Uterus (tissue), 4 donors: ENCODE measurements around the gene WDR76. TPM values are rescaled to one million over a fixed set of nuclear protein-coding genes. Genes with fewer than 3 reads are reported as not detected.

Source experiments
- DNase-seq, 2 donors: peaks; one replicate each; pipeline ENCODE4 v3.0.0-alpha.2; 2019 to 2020
- H3K27ac ChIP-seq, 2 donors: fragments of 200-600 bp; sonication (generic); 1 replicate in 1 of 2; 2 replicates in 1 of 2; pipeline ENCODE4 v1.5.1; 2016 to 2018
- H3K27me3 ChIP-seq, 2 donors: fragments of 200-600 bp; sonication (generic); one replicate each; pipeline ENCODE4 v1.5.1; 2018 to 2019; ENCODE audit warnings: control low read depth in 1 of 2
- H3K36me3 ChIP-seq, 2 donors: fragments of 200-600 bp; sonication (generic); one replicate each; pipeline ENCODE4 v1.5.1; 2019; ENCODE audit warnings: control low read depth in 1 of 2
- H3K4me1 ChIP-seq, 2 donors: fragments of 200-600 bp; sonication (generic); one replicate each; pipeline ENCODE4 v1.5.1; 2018 to 2019; ENCODE audit warnings: control low read depth in 1 of 2
- H3K4me3 ChIP-seq, 2 donors: fragments of 200-600 bp; sonication (generic); 1 replicate in 1 of 2; 2 replicates in 1 of 2; pipeline ENCODE4 v1.5.1; 2018 to 2019; ENCODE audit warnings: mild to moderate bottlenecking in 1 of 2
- H3K9me3 ChIP-seq, 2 donors: fragments of 200-600 bp; sonication (generic); one replicate each; pipeline ENCODE4 v1.5.1; 2019; ENCODE audit warnings: control low read depth in 1 of 2
- POLR2A ChIP-seq, 2 donors: fragments of 450-650 bp; IDR thresholded peaks; one replicate each; pipeline ENCODE4 v1.6.1; 2016; ENCODE audit warnings: antibody characterized with exemption in 2 of 2, mild to moderate bottlenecking in 1 of 2, moderate library complexity in 1 of 2
- intact Hi-C: fragments of 100-400 bp; cut with DNase I; formaldehyde crosslinking; loops from one replicate; pipeline ENCODE4 v1.15.1; 2023; ENCODE audit warnings: low total_unique reads
- total RNA-seq, 4 donors: library from RNA; depleted of rRNA in 3 of 4; stranded (reverse); fragments of >200 nt in 3 of 4; gene quantifications; one replicate each; pipeline versions ENCODE4 v1.1.0 to v1.2.4, GENCODE V29; 2014 to 2023
- TF ChIP-seq, protein P1 (sequence below), 4 experiments: fragments of 200-600 bp in 2 of 4; fragments of 450-650 bp in 2 of 4; sonication (generic) in 2 of 4; IDR thresholded peaks; one replicate each; pipeline ENCODE4 v1.5.1; 2016 to 2019; ENCODE audit warnings: antibody characterized with exemption in 4 of 4, mild to moderate bottlenecking in 2 of 4, moderate library complexity in 1 of 4
- donor health status: DM: yes; HTN: yes; CAD: no.

The WDR76 gene
- total RNA-seq, 4 donors from 2014 or later = 0.59 to 114 (median 13.0) TPM

DNA sequence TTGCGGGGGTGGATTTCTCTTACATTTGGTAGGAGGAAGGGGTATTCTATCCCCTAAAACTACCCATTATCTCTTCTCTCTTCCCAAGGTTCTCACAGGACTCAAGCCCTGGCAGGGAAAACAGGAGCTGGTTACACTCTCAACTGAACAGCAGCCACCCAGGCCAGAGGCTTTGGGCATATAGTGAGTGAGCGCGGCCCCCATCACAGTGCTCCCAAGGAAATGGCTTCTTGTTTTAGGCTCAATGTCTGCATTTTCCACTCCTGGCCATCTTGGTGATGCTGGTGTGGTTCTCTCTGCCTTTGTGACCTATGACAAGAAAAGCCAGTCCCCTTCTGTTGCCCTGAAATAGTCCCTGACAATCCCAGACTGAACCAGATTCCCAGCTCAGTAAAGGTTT is 50.1 kb downstream of the WDR76 start:
- intact Hi-C loops = no loop called here

DNA sequence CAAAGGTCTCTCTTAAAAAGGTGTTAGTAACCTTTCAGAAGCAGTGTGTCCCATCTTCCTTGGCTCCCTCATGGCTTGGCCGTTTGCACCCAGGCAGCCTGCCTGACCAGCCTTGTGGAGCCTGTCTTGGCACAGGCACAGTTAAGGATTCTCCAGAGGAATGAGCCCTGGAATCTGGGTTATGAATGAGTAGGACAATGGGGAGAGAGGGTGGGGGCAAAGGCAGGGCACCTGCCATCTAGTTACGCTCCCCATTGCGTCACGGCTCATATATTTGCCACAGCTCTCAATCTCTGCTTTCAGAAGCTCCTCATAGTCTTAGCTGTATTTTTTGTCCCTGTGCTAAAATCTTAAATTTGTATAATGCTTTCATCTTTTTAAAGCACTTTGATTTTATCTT is 50.6 kb downstream of the WDR76 start:
- Histone ChIP-seq H3K27ac (no peak overlapping the region), H3K36me3 (no peaks in the 10 kb centered on the region), H3K4me1 (no peaks in the 10 kb centered on the region), H3K27me3 (no peaks in the 10 kb centered on the region), H3K4me3 (no peak overlapping the region), H3K9me3 (no peaks in the 10 kb centered on the region)
- DNase-seq = no peak
- intact Hi-C loops = no loop called here
- TF ChIP-seq, protein P1, sequence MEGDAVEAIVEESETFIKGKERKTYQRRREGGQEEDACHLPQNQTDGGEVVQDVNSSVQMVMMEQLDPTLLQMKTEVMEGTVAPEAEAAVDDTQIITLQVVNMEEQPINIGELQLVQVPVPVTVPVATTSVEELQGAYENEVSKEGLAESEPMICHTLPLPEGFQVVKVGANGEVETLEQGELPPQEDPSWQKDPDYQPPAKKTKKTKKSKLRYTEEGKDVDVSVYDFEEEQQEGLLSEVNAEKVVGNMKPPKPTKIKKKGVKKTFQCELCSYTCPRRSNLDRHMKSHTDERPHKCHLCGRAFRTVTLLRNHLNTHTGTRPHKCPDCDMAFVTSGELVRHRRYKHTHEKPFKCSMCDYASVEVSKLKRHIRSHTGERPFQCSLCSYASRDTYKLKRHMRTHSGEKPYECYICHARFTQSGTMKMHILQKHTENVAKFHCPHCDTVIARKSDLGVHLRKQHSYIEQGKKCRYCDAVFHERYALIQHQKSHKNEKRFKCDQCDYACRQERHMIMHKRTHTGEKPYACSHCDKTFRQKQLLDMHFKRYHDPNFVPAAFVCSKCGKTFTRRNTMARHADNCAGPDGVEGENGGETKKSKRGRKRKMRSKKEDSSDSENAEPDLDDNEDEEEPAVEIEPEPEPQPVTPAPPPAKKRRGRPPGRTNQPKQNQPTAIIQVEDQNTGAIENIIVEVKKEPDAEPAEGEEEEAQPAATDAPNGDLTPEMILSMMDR (IDR thresholded peaks at IDR 0.05) = no peak
- no peak for TF ChIP-seq POLR2A (IDR thresholded peaks at IDR 0.05)

More for the DNA sequence above, 50.1 kb downstream of the WDR76 start:
- H3K4me3 ChIP-seq = no peak overlapping the region
- no peaks in the 10 kb centered on the region for H3K9me3 ChIP-seq
- no peaks in the 10 kb centered on the region for H3K4me1 ChIP-seq
- DNase-seq = no peak
- H3K36me3 ChIP-seq = no peaks in the 10 kb centered on the region
- TF ChIP-seq, protein P1 (IDR thresholded peaks at IDR 0.05) = no peak
- TF ChIP-seq POLR2A (IDR thresholded peaks at IDR 0.05) = no peak
- no peaks in the 10 kb centered on the region for H3K27me3 ChIP-seq
- H3K27ac ChIP-seq = no peak overlapping the region

DNA sequence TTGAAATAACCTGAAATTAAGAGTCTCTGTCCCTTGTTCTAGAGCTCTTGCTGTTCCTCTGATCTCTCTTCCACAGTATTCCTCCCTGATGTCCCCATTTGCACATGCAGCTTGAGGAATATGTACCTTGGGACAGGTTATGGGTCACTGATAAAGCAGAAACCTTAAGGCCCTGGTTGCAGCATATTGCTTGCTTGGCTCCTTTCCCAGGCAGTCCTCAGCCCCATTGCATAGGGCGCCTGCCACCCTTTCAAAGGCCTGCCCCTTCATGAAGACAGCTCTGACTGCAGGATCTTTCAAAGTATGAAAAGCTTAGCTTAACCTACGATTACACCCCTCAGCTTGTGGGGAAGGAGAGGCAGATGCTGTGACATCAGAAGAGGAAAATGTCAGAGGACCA is 51.6 kb downstream of the WDR76 start:
- no peaks in the 10 kb centered on the region for H3K36me3 ChIP-seq
- H3K27ac ChIP-seq = no peak overlapping the region
- DNase-seq = no peak
- TF ChIP-seq, protein P1 (IDR thresholded peaks at IDR 0.05) = no peak
- TF ChIP-seq POLR2A (IDR thresholded peaks at IDR 0.05) = no peak
- H3K9me3 ChIP-seq = no peaks in the 10 kb centered on the region
- H3K4me3 ChIP-seq = no peak overlapping the region
- no peaks in the 10 kb centered on the region for H3K27me3 ChIP-seq
- intact Hi-C loops = no loop called here
- no peaks in the 10 kb centered on the region for H3K4me1 ChIP-seq

DNA sequence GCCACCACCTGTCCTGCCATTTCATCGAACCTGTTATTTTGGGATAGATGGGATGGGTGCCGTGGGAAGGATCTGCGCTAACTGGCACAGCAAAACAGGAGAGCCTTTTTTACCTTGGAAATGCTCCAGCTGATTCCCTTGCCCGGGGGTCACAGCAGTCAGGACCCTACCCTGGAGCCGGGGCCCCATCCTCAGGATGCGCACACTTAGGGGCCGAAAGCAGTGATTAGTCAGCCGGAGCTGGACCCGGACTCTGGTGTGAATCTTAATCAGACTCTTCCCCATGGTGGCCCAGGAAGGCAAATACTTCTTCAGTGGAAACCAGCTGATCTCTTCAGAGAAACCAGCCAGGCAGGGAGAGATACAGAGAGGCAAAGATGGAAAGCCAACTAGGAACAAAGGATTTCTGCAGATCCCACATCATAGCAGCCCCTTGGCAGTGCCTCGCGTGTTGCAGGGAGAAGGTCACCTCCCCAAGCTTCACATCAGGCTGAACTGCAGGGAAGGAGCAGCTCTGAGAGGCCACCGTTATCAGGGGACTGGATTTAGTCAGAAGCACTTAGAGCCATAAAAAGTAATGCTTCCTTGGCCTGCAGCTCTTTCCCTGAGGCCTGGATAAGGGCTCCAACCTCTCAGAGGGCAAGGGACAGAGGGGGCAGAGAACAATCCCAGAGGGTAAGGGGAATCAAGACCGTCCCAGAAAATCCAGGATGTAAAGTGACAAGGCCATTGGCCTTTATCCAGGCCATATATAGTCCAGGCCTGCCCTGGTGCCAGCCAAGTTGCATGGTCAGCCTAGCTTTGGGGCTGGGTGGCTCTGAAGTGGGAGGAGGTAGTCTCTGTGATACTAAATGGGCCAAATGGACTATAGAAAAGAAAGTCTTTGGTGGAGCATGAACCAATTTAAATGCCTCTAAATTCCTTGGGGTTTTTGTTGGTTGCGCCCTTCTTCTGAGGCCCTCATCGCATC is 52.9 kb downstream of the WDR76 start:
- Histone ChIP-seq H3K27ac (no peak overlapping the region), H3K4me3 (no peak overlapping the region), H3K4me1 (no peaks in the 10 kb centered on the region), H3K36me3 (no peaks in the 10 kb centered on the region), H3K9me3 (no peaks in the 10 kb centered on the region), H3K27me3 (no peaks in the 10 kb centered on the region)
- DNase-seq = no peak
- intact Hi-C loops = no loop called here
- TF ChIP-seq POLR2A (IDR thresholded peaks at IDR 0.05) = no peak
- TF ChIP-seq, protein P1 (IDR thresholded peaks at IDR 0.05) = no peak

DNA sequence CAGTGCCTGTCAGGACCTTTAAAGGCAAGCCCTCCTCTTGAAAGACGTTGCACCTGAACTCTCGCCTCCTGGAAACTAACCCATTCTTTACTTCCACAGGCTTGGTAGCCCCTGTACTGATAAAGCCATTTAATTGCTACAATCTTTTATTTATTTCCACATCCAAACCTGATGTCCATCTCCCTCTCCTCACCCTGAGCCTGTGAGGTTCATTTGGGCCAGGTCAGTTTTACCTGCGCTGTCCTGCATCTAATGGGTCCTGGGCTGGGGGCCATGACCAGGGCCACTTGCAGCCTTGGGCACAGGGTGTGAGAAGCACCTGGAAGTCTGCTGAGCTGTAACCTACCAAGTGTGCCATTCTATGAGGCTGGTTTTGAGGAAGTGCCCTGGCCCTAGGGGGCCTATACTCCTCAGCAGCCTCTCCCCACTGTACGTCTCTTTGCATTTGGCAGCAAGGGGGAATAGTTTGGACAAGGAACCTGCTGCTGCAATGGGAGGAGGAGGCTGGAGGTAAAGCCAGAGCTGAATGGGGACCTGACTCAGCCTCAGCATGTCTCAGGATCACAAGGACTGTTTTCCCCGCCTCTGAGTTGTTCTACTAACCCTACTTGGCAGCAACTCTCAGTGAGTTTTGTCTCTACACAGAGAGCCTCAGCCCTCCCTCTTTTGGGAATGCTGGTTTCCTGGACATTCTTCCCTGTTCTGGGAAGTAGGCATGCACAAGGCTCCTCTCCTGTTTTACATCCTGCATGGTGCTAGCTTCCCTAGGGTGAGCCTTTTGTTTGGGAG is 53.8 kb downstream of the WDR76 start:
- Histone ChIP-seq H3K27me3 (no peaks in the 10 kb centered on the region), H3K9me3 (no peaks in the 10 kb centered on the region), H3K4me1 (no peaks in the 10 kb centered on the region), H3K4me3 (no peak overlapping the region), H3K36me3 (no peaks in the 10 kb centered on the region), H3K27ac (no peak overlapping the region)
- no peak for DNase-seq
- intact Hi-C loops = no loop called here
- TF ChIP-seq, protein P1 (IDR thresholded peaks at IDR 0.05) = no peak
- no peak for TF ChIP-seq POLR2A (IDR thresholded peaks at IDR 0.05)
